GM23338 (cell line): ENCODE data around the gene DUS3L. TPM values are rescaled to one million over a fixed set of nuclear protein-coding genes. Genes with fewer than 3 reads are reported as not detected.

ENCODE experiments used
- ATAC-seq: fragments of 200-7000 bp; cut with Tn5 transposase; 3 replicates; pipeline ENCODE4 v1.9.1; 2020
- DNase-seq: peaks from one replicate; pipeline ENCODE4 v3.0.0-alpha.2; 2015; ENCODE audit warnings: low spot score
- H2AFZ ChIP-seq: fragments of 200-600 bp; sonication (generic); 2 replicates; pipeline ENCODE4 v1.8.0; 2016; ENCODE audit warnings: antibody characterized with exemption, mild to moderate bottlenecking, moderate library complexity
- H3F3A ChIP-seq: fragments of 200-600 bp; sonication (generic); replicated peaks from 2 replicates; pipeline ENCODE4 v1.8.0; 2017; ENCODE audit warnings: antibody characterized with exemption, mixed run types, low read depth
- H3K27ac ChIP-seq: fragments of 200-600 bp; sonication (generic); 2 replicates; pipeline ENCODE4 v1.6.1; 2016; ENCODE audit warnings: low read depth
- H3K27me3 ChIP-seq: fragments of 200-600 bp; sonication (generic); 2 replicates; pipeline ENCODE4 v1.8.0; 2016; ENCODE audit warnings: mild to moderate bottlenecking, mixed run types, moderate library complexity; ENCODE audit not compliant: insufficient read depth
- H3K36me3 ChIP-seq: fragments of 200-600 bp; sonication (generic); 2 replicates; pipeline ENCODE4 v1.8.0; 2016; ENCODE audit warnings: mild to moderate bottlenecking; ENCODE audit not compliant: insufficient read depth
- H3K4me1 ChIP-seq: fragments of 200-600 bp; sonication (generic); 2 replicates; pipeline ENCODE4 v1.8.0; 2016; ENCODE audit warnings: mild to moderate bottlenecking, moderate library complexity; ENCODE audit not compliant: insufficient read depth
- H3K4me2 ChIP-seq: fragments of 200-600 bp; sonication (generic); 2 replicates; pipeline ENCODE4 v1.7.1; 2017; ENCODE audit warnings: mixed run types
- H3K4me3 ChIP-seq: fragments of 200-600 bp; sonication (generic); 2 replicates; pipeline ENCODE4 v1.6.1; 2016; ENCODE audit warnings: mixed run types
- H3K79me2 ChIP-seq: fragments of 200-600 bp; sonication (generic); replicated peaks from 2 replicates; pipeline ENCODE4 v1.8.0; 2017; ENCODE audit warnings: mild to moderate bottlenecking; ENCODE audit not compliant: insufficient read depth
- H3K9me2 ChIP-seq: fragments of 200-600 bp; sonication (generic); 2 replicates; pipeline ENCODE4 v1.8.0; 2017; ENCODE audit not compliant: insufficient read depth
- H4K20me1 ChIP-seq: fragments of 200-600 bp; sonication (generic); replicated peaks from 2 replicates; pipeline ENCODE4 v1.8.0; 2017; ENCODE audit warnings: mild to moderate bottlenecking; ENCODE audit not compliant: insufficient read depth
- H3K27ac Mint-ChIP-seq: 2 replicates; pipeline ENCODE4 v1.8.0; 2020; ENCODE audit warnings: inconsistent platforms, mild to moderate bottlenecking, moderate library complexity, mixed read lengths
- H3K27me3 Mint-ChIP-seq: 3 replicates; pipeline ENCODE4 v1.8.0; 2022; ENCODE audit warnings: low read depth, mild to moderate bottlenecking, moderate library complexity, mixed read lengths, inconsistent platforms; ENCODE audit not compliant: insufficient read depth, poor library complexity
- H3K36me3 Mint-ChIP-seq: 3 replicates; pipeline ENCODE4 v1.8.0; 2021; ENCODE audit warnings: low read depth, mild to moderate bottlenecking, inconsistent platforms, moderate library complexity, mixed read lengths
- H3K4me1 Mint-ChIP-seq: 3 replicates; pipeline ENCODE4 v1.8.0; 2020; ENCODE audit warnings: mild to moderate bottlenecking, inconsistent platforms, mixed read lengths
- H3K4me3 Mint-ChIP-seq: 3 replicates; pipeline ENCODE4 v1.8.0; 2021; ENCODE audit warnings: moderate library complexity, mild to moderate bottlenecking, inconsistent platforms, mixed read lengths
- H3K9me3 Mint-ChIP-seq: 3 replicates; pipeline ENCODE4 v1.8.0; 2020; ENCODE audit warnings: moderate library complexity, mild to moderate bottlenecking, inconsistent platforms, mixed read lengths
- CREB1 ChIP-seq: fragments of 250-450 bp; sonication (Bioruptor Pico); IDR thresholded peaks from 2 replicates; pipeline ENCODE4 v1.5.0; 2020; ENCODE audit warnings: low read depth, mild to moderate bottlenecking, moderate library complexity
- NANOG ChIP-seq: IDR thresholded peaks from 2 replicates; pipeline ENCODE4 v1.6.1; 2016; ENCODE audit warnings: antibody characterized with exemption, borderline replicate concordance
- POLR2AphosphoS5 ChIP-seq: IDR thresholded peaks from 2 replicates; pipeline ENCODE4 v1.6.1; 2016; ENCODE audit warnings: antibody characterized with exemption, low read depth
- STAT1 ChIP-seq: IDR thresholded peaks from one replicate; pipeline ENCODE4 v1.6.1; 2016; ENCODE audit warnings: antibody characterized with exemption; ENCODE audit not compliant: unreplicated experiment
- ZNF114 ChIP-seq: fragments of 250-450 bp; sonication (Bioruptor Pico); IDR thresholded peaks from 2 replicates; pipeline ENCODE4 v1.5.0; 2020; ENCODE audit warnings: mild to moderate bottlenecking, moderate library complexity
- ZNF331 ChIP-seq: fragments of 250-450 bp; sonication (Bioruptor Pico); IDR thresholded peaks from 2 replicates; pipeline ENCODE4 v1.5.0; 2020; ENCODE audit warnings: low read depth, mild to moderate bottlenecking, moderate library complexity
- polyA plus RNA-seq: library from polyadenylated mRNA; unstranded; fragments of >200 nt; fragmentation: Nextera tagmentation; extraction: Ambion mirVana; gene quantifications from 2 replicates; pipeline ENCODE4 v1.2.1, GENCODE V29; 2016
- total RNA-seq: library from RNA; depleted of rRNA; stranded (reverse); fragments of >200 nt; shearing (Covaris generic); gene quantifications from 2 replicates; pipeline ENCODE4 v1.2.3, GENCODE V29; 2014
- TF ChIP-seq, protein P1 (sequence below): IDR thresholded peaks from 2 replicates; pipeline ENCODE4 v1.6.1; 2016; ENCODE audit warnings: antibody characterized with exemption
- TF ChIP-seq, protein P2 (sequence below): fragments of 250-450 bp; sonication (Bioruptor Pico); IDR thresholded peaks from 2 replicates; pipeline ENCODE4 v1.5.0; 2020; ENCODE audit warnings: mild to moderate bottlenecking, moderate library complexity
- TF ChIP-seq, protein P3 (sequence below), 2 experiments: fragments of 200-600 bp in 1 of 2; sonication (generic) in 1 of 2; conservative IDR thresholded peaks; 2 replicates each; pipeline versions ENCODE4 v1.5.1 to v1.6.1; 2016 to 2017; ENCODE audit warnings: antibody characterized with exemption in 2 of 2, low read depth in 2 of 2, mild to moderate bottlenecking in 2 of 2, moderate library complexity in 1 of 2

DUS3L gene
- total and polyA plus RNA-seq, 2 experiments from 2014 or later, result 26.2 to 53.0 TPM

DNA sequence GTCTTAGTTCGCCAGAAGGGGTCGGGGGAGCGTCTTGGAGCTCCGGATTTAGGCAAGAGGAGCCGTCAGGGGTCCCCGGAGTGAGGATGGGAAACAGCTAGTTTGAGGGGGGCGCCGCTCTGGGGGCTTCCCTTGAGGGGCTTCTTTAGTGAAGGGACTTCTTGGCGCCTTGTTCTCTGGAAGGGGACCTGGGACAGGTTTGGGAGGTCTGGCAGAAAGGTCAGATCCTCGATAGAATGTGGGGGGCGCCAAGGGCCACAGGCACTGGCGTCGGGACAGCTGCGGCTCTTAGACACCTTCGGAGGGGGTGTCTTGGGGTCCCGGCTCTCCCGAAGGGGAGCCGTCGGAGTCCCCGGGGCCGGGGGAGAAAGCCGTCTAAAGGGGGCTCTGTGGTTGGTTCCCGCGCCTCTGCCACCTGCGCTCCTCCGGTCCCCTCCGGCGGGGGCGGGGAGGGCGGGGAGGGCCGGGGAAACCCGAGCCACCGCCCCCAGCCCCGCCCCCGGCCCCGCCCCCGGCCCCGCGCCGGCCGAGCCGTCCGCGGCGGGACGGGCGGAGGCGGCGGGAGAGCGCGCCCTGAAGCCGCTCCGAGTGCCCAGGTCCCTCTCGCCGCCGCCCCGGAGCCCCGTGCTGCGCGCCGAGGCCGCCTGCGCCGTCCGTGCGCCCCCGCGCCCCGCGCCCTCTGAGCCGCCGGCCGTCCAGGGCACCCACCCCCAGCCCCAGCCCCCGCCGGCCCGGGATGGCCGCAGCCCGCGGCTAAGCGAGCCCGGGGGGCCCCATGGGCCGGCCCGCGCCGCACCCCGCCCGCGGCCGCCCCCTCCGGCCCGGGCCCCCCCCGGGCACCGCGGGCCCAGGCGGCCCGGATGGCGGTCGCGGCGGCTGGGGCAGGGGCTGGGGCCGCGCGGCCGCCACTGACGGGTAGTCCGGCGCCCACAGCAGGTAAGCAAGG lies 13.8 kb upstream of the DUS3L start, which contains the start of gene NRTN:
NRTN (plus strand) TSS at position 552 of the 946 bp plus-strand sequence. CDS start 19,099 bp downstream, outside the sequence.
- no peaks in the 10 kb centered on the region; the same call in 1 of the 2 replicates for H4K20me1 ChIP-seq
- peak; percentile 25 for ATAC-seq
- peak within 1 kb of the TSS; percentile 60 for H3K4me3 ChIP-seq
- no peak within 1 kb of the TSS for H3K27ac Mint-ChIP-seq
- H3K4me1 Mint-ChIP-seq, result peaks cover 23% of the 10 kb centered on the region
- H3K9me2 ChIP-seq, result peaks cover 5% of the 10 kb centered on the region; the same call in 1 of the 2 replicates
- peak within 1 kb of the TSS; percentile 91 for H2AFZ ChIP-seq
- H3K9me3 Mint-ChIP-seq, result peaks cover 3% of the 10 kb centered on the region; the same call in 2 of the 3 replicates
- H3K36me3 Mint-ChIP-seq, result peaks cover 2% of the 10 kb centered on the region; the same call in 2 of the 3 replicates
- peaks cover 41% of the 10 kb centered on the region for H3K27me3 Mint-ChIP-seq
- no peak within 1 kb of the TSS for H3K27ac ChIP-seq
- peak within 1 kb of the TSS; percentile 82 for H3K4me2 ChIP-seq
- no peak for TF ChIP-seq ZNF114 (CRISPR knock-in tag)
- TF ChIP-seq, protein P1, sequence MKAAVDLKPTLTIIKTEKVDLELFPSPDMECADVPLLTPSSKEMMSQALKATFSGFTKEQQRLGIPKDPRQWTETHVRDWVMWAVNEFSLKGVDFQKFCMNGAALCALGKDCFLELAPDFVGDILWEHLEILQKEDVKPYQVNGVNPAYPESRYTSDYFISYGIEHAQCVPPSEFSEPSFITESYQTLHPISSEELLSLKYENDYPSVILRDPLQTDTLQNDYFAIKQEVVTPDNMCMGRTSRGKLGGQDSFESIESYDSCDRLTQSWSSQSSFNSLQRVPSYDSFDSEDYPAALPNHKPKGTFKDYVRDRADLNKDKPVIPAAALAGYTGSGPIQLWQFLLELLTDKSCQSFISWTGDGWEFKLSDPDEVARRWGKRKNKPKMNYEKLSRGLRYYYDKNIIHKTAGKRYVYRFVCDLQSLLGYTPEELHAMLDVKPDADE, result no peak
- no peaks in the 10 kb centered on the region for H3K36me3 ChIP-seq
- peaks cover 6% of the 10 kb centered on the region; the same call in 1 of the 2 replicates for H3K4me1 ChIP-seq
- H3K4me3 Mint-ChIP-seq, result peak within 1 kb of the TSS; percentile 70
- peak; percentile 75 for DNase-seq
- peaks cover 15% of the 10 kb centered on the region for H3K27me3 ChIP-seq
- no peaks in the 10 kb centered on the region for H3K79me2 ChIP-seq
- H3F3A ChIP-seq, result no peaks in the 10 kb centered on the region

DNA sequence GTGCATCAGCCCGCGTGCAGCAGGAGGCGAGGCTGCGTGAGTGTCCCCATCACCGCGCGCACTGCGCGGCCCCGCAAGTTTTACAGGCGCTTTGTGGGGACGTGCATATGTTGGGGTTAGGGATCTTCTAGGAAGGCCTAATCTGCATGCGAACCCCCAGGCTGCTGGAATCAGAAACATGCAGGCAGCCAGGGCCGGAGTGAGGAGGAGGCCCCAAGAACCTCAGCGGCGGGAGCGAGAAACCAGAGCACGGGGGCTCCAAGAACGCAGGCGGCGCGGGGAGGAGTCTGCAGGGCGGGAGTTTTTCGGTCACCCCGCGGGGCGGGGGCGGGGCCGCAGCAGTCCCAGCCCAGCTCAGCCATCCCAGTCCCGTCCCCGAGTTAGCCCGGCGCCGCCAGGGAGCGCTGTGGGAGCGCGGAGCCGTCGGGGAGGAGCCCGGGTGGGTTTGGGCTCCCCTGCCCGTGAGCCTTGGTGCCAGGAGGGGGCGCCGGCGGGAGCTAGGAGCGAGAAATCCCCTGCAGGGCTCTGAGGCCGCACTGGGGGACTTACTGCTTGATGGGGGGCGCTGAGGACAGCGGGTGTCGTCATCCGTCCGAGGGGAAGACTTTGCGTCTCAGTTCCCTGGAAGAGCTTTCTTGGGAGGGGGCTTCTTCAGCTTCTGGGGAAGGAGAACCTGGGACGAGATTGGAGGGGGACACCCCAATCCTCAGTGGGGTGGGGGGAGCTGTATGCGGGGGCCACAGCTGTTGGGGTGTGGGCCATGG lies 13.0 kb upstream of the DUS3L start:
- ATAC-seq (peak; percentile 84), DNase-seq (peak; percentile 96)
- peak overlapping the region; percentile 60 for H3K4me3 ChIP-seq
- H3K4me1 Mint-ChIP-seq, result peaks cover 23% of the 10 kb centered on the region
- H3F3A ChIP-seq, result no peaks in the 10 kb centered on the region
- peaks cover 3% of the 10 kb centered on the region; the same call in 2 of the 3 replicates for H3K9me3 Mint-ChIP-seq
- H3K27ac ChIP-seq, result no peak overlapping the region
- peaks cover 5% of the 10 kb centered on the region; the same call in 1 of the 2 replicates for H3K9me2 ChIP-seq
- no peaks in the 10 kb centered on the region for H3K79me2 ChIP-seq
- H3K4me1 ChIP-seq, result peaks cover 6% of the 10 kb centered on the region; the same call in 1 of the 2 replicates
- H3K36me3 ChIP-seq, result no peaks in the 10 kb centered on the region
- peak overlapping the region; percentile 70 for H3K4me3 Mint-ChIP-seq
- no peaks in the 10 kb centered on the region; the same call in 1 of the 2 replicates for H4K20me1 ChIP-seq
- H3K36me3 Mint-ChIP-seq, result peaks cover 2% of the 10 kb centered on the region; the same call in 2 of the 3 replicates
- peak overlapping the region; percentile 80 for H3K4me2 ChIP-seq
- H3K27ac Mint-ChIP-seq, result 0 out of 2 replicates have a peak overlapping the region, but pooled peaks have one; percentile 59
- H3K27me3 ChIP-seq, result peaks cover 15% of the 10 kb centered on the region
- H3K27me3 Mint-ChIP-seq, result peaks cover 44% of the 10 kb centered on the region
- peak overlapping the region; percentile 94 for H2AFZ ChIP-seq
- no peak for TF ChIP-seq STAT1
- TF ChIP-seq, protein P2, sequence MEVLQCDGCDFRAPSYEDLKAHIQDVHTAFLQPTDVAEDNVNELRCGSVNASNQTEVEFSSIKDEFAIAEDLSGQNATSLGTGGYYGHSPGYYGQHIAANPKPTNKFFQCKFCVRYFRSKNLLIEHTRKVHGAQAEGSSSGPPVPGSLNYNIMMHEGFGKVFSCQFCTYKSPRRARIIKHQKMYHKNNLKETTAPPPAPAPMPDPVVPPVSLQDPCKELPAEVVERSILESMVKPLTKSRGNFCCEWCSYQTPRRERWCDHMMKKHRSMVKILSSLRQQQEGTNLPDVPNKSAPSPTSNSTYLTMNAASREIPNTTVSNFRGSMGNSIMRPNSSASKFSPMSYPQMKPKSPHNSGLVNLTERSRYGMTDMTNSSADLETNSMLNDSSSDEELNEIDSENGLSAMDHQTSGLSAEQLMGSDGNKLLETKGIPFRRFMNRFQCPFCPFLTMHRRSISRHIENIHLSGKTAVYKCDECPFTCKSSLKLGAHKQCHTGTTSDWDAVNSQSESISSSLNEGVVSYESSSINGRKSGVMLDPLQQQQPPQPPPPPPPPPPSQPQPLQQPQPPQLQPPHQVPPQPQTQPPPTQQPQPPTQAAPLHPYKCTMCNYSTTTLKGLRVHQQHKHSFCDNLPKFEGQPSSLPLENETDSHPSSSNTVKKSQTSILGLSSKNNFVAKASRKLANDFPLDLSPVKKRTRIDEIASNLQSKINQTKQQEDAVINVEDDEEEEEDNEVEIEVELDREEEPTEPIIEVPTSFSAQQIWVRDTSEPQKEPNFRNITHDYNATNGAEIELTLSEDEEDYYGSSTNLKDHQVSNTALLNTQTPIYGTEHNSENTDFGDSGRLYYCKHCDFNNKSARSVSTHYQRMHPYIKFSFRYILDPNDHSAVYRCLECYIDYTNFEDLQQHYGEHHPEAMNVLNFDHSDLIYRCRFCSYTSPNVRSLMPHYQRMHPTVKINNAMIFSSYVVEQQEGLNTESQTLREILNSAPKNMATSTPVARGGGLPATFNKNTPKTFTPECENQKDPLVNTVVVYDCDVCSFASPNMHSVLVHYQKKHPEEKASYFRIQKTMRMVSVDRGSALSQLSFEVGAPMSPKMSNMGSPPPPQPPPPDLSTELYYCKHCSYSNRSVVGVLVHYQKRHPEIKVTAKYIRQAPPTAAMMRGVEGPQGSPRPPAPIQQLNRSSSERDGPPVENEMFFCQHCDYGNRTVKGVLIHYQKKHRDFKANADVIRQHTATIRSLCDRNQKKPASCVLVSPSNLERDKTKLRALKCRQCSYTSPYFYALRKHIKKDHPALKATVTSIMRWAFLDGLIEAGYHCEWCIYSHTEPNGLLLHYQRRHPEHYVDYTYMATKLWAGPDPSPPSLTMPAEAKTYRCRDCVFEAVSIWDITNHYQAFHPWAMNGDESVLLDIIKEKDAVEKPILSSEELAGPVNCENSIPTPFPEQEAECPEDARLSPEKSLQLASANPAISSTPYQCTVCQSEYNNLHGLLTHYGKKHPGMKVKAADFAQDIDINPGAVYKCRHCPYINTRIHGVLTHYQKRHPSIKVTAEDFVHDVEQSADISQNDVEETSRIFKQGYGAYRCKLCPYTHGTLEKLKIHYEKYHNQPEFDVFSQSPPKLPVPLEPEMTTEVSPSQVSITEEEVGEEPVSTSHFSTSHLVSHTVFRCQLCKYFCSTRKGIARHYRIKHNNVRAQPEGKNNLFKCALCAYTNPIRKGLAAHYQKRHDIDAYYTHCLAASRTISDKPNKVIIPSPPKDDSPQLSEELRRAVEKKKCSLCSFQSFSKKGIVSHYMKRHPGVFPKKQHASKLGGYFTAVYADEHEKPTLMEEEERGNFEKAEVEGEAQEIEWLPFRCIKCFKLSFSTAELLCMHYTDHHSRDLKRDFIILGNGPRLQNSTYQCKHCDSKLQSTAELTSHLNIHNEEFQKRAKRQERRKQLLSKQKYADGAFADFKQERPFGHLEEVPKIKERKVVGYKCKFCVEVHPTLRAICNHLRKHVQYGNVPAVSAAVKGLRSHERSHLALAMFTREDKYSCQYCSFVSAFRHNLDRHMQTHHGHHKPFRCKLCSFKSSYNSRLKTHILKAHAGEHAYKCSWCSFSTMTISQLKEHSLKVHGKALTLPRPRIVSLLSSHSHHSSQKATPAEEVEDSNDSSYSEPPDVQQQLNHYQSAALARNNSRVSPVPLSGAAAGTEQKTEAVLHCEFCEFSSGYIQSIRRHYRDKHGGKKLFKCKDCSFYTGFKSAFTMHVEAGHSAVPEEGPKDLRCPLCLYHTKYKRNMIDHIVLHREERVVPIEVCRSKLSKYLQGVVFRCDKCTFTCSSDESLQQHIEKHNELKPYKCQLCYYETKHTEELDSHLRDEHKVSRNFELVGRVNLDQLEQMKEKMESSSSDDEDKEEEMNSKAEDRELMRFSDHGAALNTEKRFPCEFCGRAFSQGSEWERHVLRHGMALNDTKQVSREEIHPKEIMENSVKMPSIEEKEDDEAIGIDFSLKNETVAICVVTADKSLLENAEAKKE, result no peak
- TF ChIP-seq ZNF331 (CRISPR knock-in tag), result no peak
- TF ChIP-seq CREB1 (CRISPR knock-in tag), result no peak; the same call in 1 of the 2 replicates
- TF ChIP-seq POLR2AphosphoS5, result 0 out of 2 replicates have a peak, but pooled peaks have one; percentile 44
- TF ChIP-seq, protein P3, sequence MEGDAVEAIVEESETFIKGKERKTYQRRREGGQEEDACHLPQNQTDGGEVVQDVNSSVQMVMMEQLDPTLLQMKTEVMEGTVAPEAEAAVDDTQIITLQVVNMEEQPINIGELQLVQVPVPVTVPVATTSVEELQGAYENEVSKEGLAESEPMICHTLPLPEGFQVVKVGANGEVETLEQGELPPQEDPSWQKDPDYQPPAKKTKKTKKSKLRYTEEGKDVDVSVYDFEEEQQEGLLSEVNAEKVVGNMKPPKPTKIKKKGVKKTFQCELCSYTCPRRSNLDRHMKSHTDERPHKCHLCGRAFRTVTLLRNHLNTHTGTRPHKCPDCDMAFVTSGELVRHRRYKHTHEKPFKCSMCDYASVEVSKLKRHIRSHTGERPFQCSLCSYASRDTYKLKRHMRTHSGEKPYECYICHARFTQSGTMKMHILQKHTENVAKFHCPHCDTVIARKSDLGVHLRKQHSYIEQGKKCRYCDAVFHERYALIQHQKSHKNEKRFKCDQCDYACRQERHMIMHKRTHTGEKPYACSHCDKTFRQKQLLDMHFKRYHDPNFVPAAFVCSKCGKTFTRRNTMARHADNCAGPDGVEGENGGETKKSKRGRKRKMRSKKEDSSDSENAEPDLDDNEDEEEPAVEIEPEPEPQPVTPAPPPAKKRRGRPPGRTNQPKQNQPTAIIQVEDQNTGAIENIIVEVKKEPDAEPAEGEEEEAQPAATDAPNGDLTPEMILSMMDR (conservative IDR thresholded peaks at IDR 0.05; ENCODE audit: low read depth in 2 of 2), result peak; percentile 83 to 100
- TF ChIP-seq NANOG, result no peak
